ENCODE data around the gene GTF2H2C.
"Not testable (repeated sequence)": the region's sequence is repeated elsewhere in the genome, so short reads cannot be mapped to it uniquely, and the experiment has no call there.

GTF2H2C gene

GRCh38 chr5:69559908-69560330, at the start of gene GTF2H2C:
TSS of gene GTF2H2C (plus strand) at chr5:69560191. CDS start at chr5:69565133, 4,942 bp downstream.
- peak; percentile 3 for DNase-seq (ENCODE audit: extremely low read depth, low read depth)
- TF ChIP-seq, protein P1, sequence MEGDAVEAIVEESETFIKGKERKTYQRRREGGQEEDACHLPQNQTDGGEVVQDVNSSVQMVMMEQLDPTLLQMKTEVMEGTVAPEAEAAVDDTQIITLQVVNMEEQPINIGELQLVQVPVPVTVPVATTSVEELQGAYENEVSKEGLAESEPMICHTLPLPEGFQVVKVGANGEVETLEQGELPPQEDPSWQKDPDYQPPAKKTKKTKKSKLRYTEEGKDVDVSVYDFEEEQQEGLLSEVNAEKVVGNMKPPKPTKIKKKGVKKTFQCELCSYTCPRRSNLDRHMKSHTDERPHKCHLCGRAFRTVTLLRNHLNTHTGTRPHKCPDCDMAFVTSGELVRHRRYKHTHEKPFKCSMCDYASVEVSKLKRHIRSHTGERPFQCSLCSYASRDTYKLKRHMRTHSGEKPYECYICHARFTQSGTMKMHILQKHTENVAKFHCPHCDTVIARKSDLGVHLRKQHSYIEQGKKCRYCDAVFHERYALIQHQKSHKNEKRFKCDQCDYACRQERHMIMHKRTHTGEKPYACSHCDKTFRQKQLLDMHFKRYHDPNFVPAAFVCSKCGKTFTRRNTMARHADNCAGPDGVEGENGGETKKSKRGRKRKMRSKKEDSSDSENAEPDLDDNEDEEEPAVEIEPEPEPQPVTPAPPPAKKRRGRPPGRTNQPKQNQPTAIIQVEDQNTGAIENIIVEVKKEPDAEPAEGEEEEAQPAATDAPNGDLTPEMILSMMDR (IDR thresholded peaks at IDR 0.05; ENCODE audit: low read depth, low read length, missing control alignments) = peak; percentile 21
- peak within 1 kb of the TSS; percentile 45 for H3K4me3 ChIP-seq (replicated peaks; ENCODE audit: low read depth, low read length)

DNA sequence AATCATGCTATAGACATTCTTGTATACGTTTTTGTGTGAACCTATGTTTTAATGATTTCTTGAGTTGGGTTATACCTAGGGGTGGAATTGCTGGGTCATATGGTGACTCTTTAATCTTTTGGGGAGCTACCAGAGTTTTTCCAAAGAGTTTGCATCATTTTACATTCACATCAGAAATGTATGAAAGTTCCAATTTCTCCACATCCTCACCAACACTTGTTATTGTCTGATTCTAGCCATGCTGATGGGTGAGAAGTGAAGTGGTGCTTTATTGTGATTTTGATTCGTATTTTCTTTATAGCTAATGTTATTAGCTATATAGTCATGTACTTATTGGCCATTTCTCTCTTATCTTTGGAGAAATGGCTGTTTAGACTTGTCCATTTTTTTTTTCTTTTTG, 49.3 kb upstream of the GTF2H2C start:
- TF ChIP-seq, protein P1 (IDR thresholded peaks at IDR 0.05; ENCODE audit: low read depth, low read length, missing control alignments) = no peak
- no peak overlapping the region for H3K4me3 ChIP-seq (replicated peaks; ENCODE audit: low read depth, low read length)
- no peak for DNase-seq (ENCODE audit: extremely low read depth, low read depth)

DNA sequence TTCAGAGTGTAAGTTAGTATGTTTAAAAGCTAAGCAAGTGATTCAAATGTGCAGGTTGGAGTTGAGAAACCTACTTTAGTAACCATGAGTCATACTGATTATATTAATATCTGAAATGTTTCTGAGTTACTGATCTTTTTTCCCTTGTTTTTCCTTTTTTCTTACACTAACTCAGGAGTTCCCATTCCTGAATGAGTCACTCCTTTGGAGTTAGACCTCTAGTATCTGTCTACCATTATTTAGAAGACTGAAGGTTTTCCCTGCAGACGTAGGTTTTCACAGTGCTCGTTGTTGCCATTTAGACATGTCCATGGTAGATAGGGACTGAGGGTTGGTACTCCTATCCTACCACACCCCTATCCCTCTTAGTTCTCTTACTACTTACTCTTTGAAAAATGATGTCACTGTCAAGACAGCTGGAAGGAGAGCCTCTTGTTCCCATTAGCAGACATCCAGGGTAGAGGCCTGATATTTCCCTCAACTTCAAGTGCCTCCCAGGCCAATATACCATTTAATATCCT, 47.2 kb upstream of the GTF2H2C start:
- no peak for DNase-seq (ENCODE audit: extremely low read depth, low read depth)
- H3K4me3 ChIP-seq (replicated peaks; ENCODE audit: low read depth, low read length) = no peak overlapping the region
- TF ChIP-seq, protein P1 (IDR thresholded peaks at IDR 0.05; ENCODE audit: low read depth, low read length, missing control alignments) = no peak

DNA sequence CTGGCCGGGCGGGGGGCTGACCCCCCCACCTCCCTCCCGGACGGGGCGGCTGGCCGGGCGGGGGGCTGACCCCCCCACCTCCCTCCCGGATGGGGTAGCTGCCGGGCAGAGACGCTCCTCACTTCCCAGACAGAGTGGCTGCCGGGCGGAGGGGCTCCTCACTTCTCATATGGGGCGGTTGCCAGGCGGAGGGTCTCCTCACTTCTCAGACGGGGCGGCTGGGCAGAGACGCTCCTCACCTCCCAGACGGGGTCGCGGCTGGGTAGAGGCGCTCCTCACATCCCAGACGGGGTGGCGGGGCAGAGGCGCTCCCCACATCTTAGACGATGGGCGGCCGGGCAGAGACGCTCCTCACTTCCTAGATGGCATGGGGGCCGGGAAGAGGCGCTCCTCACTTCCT, 44.4 kb upstream of the GTF2H2C start:
- not testable (repeated sequence) for DNase-seq (ENCODE audit: extremely low read depth, low read depth); H3K4me3 ChIP-seq (replicated peaks; ENCODE audit: low read depth, low read length)

DNA sequence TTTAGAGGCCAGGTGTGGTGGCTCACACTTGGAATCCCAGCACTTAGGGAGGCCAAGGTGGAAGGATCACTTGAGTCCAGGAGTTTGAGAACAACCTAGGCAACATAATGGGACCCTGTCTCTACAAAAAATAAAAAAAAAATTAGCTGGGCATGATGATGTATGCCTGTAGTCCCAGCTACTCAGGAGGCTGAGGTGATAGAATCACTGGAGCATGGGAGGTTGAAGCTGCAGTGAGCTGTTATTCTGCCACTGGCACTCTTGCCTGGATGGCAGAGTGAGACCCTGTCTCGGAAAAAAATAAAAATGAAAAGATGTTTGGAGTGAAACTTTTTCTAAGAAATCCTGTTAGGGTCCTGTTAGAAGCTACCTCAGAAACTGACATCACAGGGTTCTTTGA, 43.2 kb upstream of the GTF2H2C start:
- no peak for DNase-seq (ENCODE audit: extremely low read depth, low read depth)
- no peak overlapping the region for H3K4me3 ChIP-seq (replicated peaks; ENCODE audit: low read depth, low read length)
- TF ChIP-seq, protein P1 (IDR thresholded peaks at IDR 0.05; ENCODE audit: low read depth, low read length, missing control alignments) = no peak

GRCh38 chr5:69517763-69518212, 42.2 kb upstream of the GTF2H2C start:
- no peak overlapping the region for H3K4me3 ChIP-seq (replicated peaks; ENCODE audit: low read depth, low read length)
- no peak for DNase-seq (ENCODE audit: extremely low read depth, low read depth)
- TF ChIP-seq, protein P1 (IDR thresholded peaks at IDR 0.05; ENCODE audit: low read depth, low read length, missing control alignments) = no peak

- TF ChIP-seq, protein P1 (IDR thresholded peaks at IDR 0.05; ENCODE audit: low read depth, low read length, missing control alignments) = no peak
- no peak overlapping the region for H3K4me3 ChIP-seq (replicated peaks; ENCODE audit: low read depth, low read length)
- no peak for DNase-seq (ENCODE audit: extremely low read depth, low read depth)
Measured at GRCh38 chr5:69519285-69519684, 40.7 kb upstream of the GTF2H2C start.
